SK-N-SH (cell line): ENCODE measurements around the gene LRR1. TPM values are rescaled to one million over a fixed set of nuclear protein-coding genes. Genes with fewer than 3 reads are reported as not detected.

Source experiments
- CTCF ChIA-PET: fragments of 300-600, 350-600 bp; formaldehyde crosslinking; extraction: SDS; loops from one replicate; lab custom pipeline; 2021; lab: Yijun Ruan, JAX
- POLR2A ChIA-PET: fragments of 350-600 bp; sonication (Branson Sonifier 250); formaldehyde crosslinking; extraction: SDS; loops from one replicate; lab custom pipeline; 2020; ENCODE audit warnings: antibody characterized with exemption, inconsistent platforms; lab: Yijun Ruan, JAX
- DNase-seq: peaks from one replicate; pipeline ENCODE4 v3.0.0; 2012
- H2AFZ ChIP-seq: fragments of 200-600 bp; sonication (generic); 2 replicates; pipeline ENCODE4 v1.8.1; 2016; ENCODE audit warnings: antibody characterized with exemption, mild to moderate bottlenecking, low read depth
- H3F3A ChIP-seq: fragments of 200-600 bp; sonication (generic); replicated peaks from 2 replicates; pipeline ENCODE3; 2016; ENCODE audit warnings: antibody characterized with exemption, mild to moderate bottlenecking; ENCODE audit not compliant: insufficient read depth
- H3K27ac ChIP-seq, 2 experiments: fragments of 200-500 bp in 1 of 2; fragments of 200-600 bp in 1 of 2; sonication (Bioruptor generic) in 1 of 2; sonication (generic), shearing (Covaris generic) in 1 of 2; 2 replicates each; pipeline versions ENCODE4 v1.5.1 to v1.6.1; 2014 to 2016; ENCODE audit warnings: low read depth in 2 of 2, inconsistent platforms in 1 of 2, low read length in 1 of 2, mild to moderate bottlenecking in 1 of 2, mixed read lengths in 1 of 2
- H3K27me3 ChIP-seq: fragments of 200-600 bp; sonication (generic), shearing (Covaris generic); 2 replicates; pipeline ENCODE4 v1.6.1; 2016; ENCODE audit warnings: mixed run types; ENCODE audit not compliant: insufficient read depth
- H3K36me3 ChIP-seq, 2 experiments: fragments of 200-500 bp in 1 of 2; fragments of 200-600 bp in 1 of 2; sonication (Bioruptor generic) in 1 of 2; sonication (generic) in 1 of 2; replicated peaks in 1 of 2; 2 replicates each; pipeline versions ENCODE3 to v1.5.1; 2014 to 2016; ENCODE audit warnings: low read length in 1 of 2, mild to moderate bottlenecking in 1 of 2; ENCODE audit not compliant: insufficient read depth in 2 of 2, control insufficient read depth in 1 of 2
- H3K4me1 ChIP-seq, 2 experiments: fragments of 200-500 bp in 1 of 2; fragments of 200-600 bp in 1 of 2; sonication (Bioruptor generic) in 1 of 2; sonication (generic), shearing (Covaris generic) in 1 of 2; 2 replicates each; pipeline versions ENCODE4 v1.5.1 to v1.6.1; 2014 to 2016; ENCODE audit warnings: low read depth in 1 of 2, low read length in 1 of 2, mixed run types in 1 of 2; ENCODE audit not compliant: insufficient read depth in 2 of 2, control insufficient read depth in 1 of 2
- H3K4me2 ChIP-seq: fragments of 200-600 bp; sonication (generic), shearing (Covaris generic); 2 replicates; pipeline ENCODE4 v1.6.1; 2017; ENCODE audit warnings: mixed run types
- H3K4me3 ChIP-seq, 2 experiments: fragments of 200-500 bp in 1 of 2; fragments of 200-600 bp in 1 of 2; sonication (Bioruptor generic) in 1 of 2; sonication (generic), shearing (Covaris generic) in 1 of 2; 2 replicates each; pipeline versions ENCODE4 v1.5.1 to v1.8.1; 2014 to 2016; ENCODE audit warnings: low read depth in 2 of 2, inconsistent platforms in 1 of 2, low read length in 1 of 2, mild to moderate bottlenecking in 1 of 2, mixed read lengths in 1 of 2, moderate library complexity in 1 of 2
- H3K79me2 ChIP-seq: fragments of 200-600 bp; sonication (generic); 2 replicates; pipeline ENCODE4 v1.8.1; 2017; ENCODE audit warnings: mild to moderate bottlenecking; ENCODE audit not compliant: insufficient read depth
- H3K9ac ChIP-seq: fragments of 200-600 bp; sonication (generic); 2 replicates; pipeline ENCODE4 v1.6.1; 2017; ENCODE audit warnings: mixed run types
- H3K9me2 ChIP-seq: fragments of 200-600 bp; sonication (generic); 2 replicates; pipeline ENCODE4 v1.6.1; 2017; ENCODE audit warnings: mixed run types
- H3K9me3 ChIP-seq: fragments of 200-600 bp; sonication (generic); 2 replicates; pipeline ENCODE4 v1.6.1; 2017; ENCODE audit warnings: mixed run types, mild to moderate bottlenecking, moderate library complexity
- H4K20me1 ChIP-seq: fragments of 200-600 bp; sonication (generic); 2 replicates; pipeline ENCODE4 v1.6.1; 2017; ENCODE audit warnings: mild to moderate bottlenecking, mixed run types; ENCODE audit not compliant: insufficient read depth
- CHD2 ChIP-seq: fragments of 150-350 bp; IDR thresholded peaks from 2 replicates; pipeline ENCODE4 v1.6.1; 2018; ENCODE audit warnings: low read length; ENCODE audit not compliant: partially characterized antibody
- EP300 ChIP-seq, 2 experiments: IDR thresholded peaks; 2 replicates each; pipeline versions ENCODE4 v1.4.0 to v1.6.1; 2012; ENCODE audit warnings: borderline replicate concordance in 1 of 2, low read depth in 1 of 2, low read length in 1 of 2
- EZH2phosphoT487 ChIP-seq: fragments of 200-600 bp; sonication (generic); IDR thresholded peaks from 2 replicates; pipeline ENCODE4 v1.6.1; 2017; ENCODE audit warnings: low read depth, mixed run types, mild to moderate bottlenecking, antibody characterized with exemption, moderate library complexity, borderline replicate concordance
- FOSL2 ChIP-seq: IDR thresholded peaks from 2 replicates; pipeline ENCODE4 v1.4.0; 2012; ENCODE audit warnings: low read depth, mild to moderate bottlenecking, moderate library complexity, borderline replicate concordance
- FOXJ3 ChIP-seq: sonication (generic); formaldehyde crosslinking; IDR thresholded peaks from 2 replicates; pipeline ENCODE4 v1.5.1; 2020; ENCODE audit warnings: mild to moderate bottlenecking, missing genetic modification reagents
- FOXM1 ChIP-seq: IDR thresholded peaks from 2 replicates; pipeline ENCODE4 v1.4.0; 2012; ENCODE audit warnings: low read depth, mild to moderate bottlenecking
- GATA2 ChIP-seq: sonication (generic); formaldehyde crosslinking; IDR thresholded peaks from 2 replicates; pipeline ENCODE4 v1.5.0; 2020; ENCODE audit warnings: mild to moderate bottlenecking, missing genetic modification reagents
- MEF2A ChIP-seq: IDR thresholded peaks from 2 replicates; pipeline ENCODE4 v1.4.0; 2012; ENCODE audit warnings: low read depth, borderline replicate concordance
- MXI1 ChIP-seq: IDR thresholded peaks from 2 replicates; pipeline ENCODE4 v1.6.1; 2012; ENCODE audit warnings: mild to moderate bottlenecking, low read depth, low read length, improper control_type of control experiment
- NFIC ChIP-seq: IDR thresholded peaks from 2 replicates; pipeline ENCODE4 v1.4.0; 2012; ENCODE audit warnings: borderline replicate concordance
- RAD21 ChIP-seq: IDR thresholded peaks from 2 replicates; pipeline ENCODE4 v1.6.1; 2012; ENCODE audit warnings: mild to moderate bottlenecking, low read length
- RCOR1 ChIP-seq: fragments of 150-350 bp; IDR thresholded peaks from 2 replicates; pipeline ENCODE4 v1.6.1; 2017; ENCODE audit warnings: antibody characterized with exemption, low read length
- RXRA ChIP-seq: IDR thresholded peaks from 2 replicates; pipeline ENCODE4 v1.4.0; 2012; ENCODE audit warnings: low read depth, mild to moderate bottlenecking, borderline replicate concordance
- SMC3 ChIP-seq: IDR thresholded peaks from 2 replicates; pipeline ENCODE4 v1.6.1; 2012; ENCODE audit warnings: low read depth, low read length, improper control_type of control experiment
- TAF1 ChIP-seq: IDR thresholded peaks from 2 replicates; pipeline ENCODE4 v1.6.1; 2012; ENCODE audit warnings: low read depth, mild to moderate bottlenecking, low read length, moderate library complexity, borderline replicate concordance
- TCF12 ChIP-seq: IDR thresholded peaks from 2 replicates; pipeline ENCODE4 v1.4.0; 2012
- WGBS: methylation state at CpG from one replicate; pipeline ENCODE4 v1.1.6; 2017; ENCODE audit warnings: low lambda C conversion rate; 5-methylcytosine and 5-hydroxymethylcytosine counted together
- polyA plus RNA-seq, 3 experiments: library from polyadenylated mRNA; depleted of rRNA; stranded (reverse); fragments of >200 nt; gene quantifications; 2 replicates each; pipeline ENCODE4 v1.2.3, GENCODE V29; 2012
- TF ChIP-seq, protein P1 (sequence below): fragments of 150-350 bp; IDR thresholded peaks from 2 replicates; pipeline ENCODE4 v1.6.1; 2017; ENCODE audit warnings: antibody characterized with exemption, low read length, low read depth, borderline replicate concordance
- TF ChIP-seq, protein P2 (sequence below): IDR thresholded peaks from 2 replicates; pipeline ENCODE4 v1.4.0; 2012; ENCODE audit warnings: low read depth, borderline replicate concordance
- TF ChIP-seq, protein P3 (sequence below): fragments of 200-600 bp; sonication (generic); IDR thresholded peaks from 2 replicates; pipeline ENCODE4 v1.6.1; 2017; ENCODE audit warnings: antibody characterized with exemption, mild to moderate bottlenecking, moderate library complexity
- TF ChIP-seq, protein P4 (sequence below): IDR thresholded peaks from 2 replicates; pipeline ENCODE4 v1.4.0; 2012; ENCODE audit warnings: low read depth

The LRR1 gene
- polyA plus RNA-seq, 1 of the 3 experiments (the other 2 are of a cell fraction) = 9.3 TPM

DNA sequence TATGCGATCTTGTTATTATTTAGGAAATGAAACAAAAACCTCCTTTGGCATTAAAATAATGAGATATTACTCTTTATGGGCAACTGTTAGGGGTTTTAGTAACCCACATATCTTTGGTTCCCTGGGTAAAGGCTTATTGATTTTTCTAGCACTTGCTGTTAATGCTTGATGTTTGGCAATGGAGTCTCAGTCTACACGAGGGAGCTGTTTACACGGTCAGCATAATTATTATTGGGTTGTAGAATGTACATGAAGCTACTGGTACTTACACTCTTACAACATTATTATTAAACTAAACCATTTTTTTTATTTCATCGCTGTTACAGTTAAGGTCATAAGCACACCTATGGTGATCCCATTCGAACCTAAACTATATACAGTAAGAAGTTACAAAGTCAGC is 24.7 kb upstream of the LRR1 start:
- no peak overlapping the region for H3K27ac ChIP-seq
- H3K36me3 ChIP-seq = peaks cover 3 to 5% of the 10 kb centered on the region in 2 experiments
- ChIA-PET CTCF (interaction anchor here (1.3 to 2.0 kb wide), 2 partner anchors 13 to 24 kb away, joined by 3 to 5 read pairs; partner anchors contain the start of gene RPS29), POLR2A (no interaction called here)
- no peak overlapping the region for H3K4me3 ChIP-seq
- WGBS = 88% methylated on average over 5 of the region's 5 CpGs
- no peaks in the 10 kb centered on the region for H3K9me2 ChIP-seq
- no peak for DNase-seq
- H3K79me2 ChIP-seq = peaks cover 4% of the 10 kb centered on the region; the same call in 1 of the 2 replicates
- H3K9me3 ChIP-seq = no peaks in the 10 kb centered on the region
- no peak for TF ChIP-seq MEF2A
- no peak for TF ChIP-seq TCF12
- no peak for TF ChIP-seq TAF1
- TF ChIP-seq, protein P1, sequence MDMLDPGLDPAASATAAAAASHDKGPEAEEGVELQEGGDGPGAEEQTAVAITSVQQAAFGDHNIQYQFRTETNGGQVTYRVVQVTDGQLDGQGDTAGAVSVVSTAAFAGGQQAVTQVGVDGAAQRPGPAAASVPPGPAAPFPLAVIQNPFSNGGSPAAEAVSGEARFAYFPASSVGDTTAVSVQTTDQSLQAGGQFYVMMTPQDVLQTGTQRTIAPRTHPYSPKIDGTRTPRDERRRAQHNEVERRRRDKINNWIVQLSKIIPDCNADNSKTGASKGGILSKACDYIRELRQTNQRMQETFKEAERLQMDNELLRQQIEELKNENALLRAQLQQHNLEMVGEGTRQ = no peak
- no peak for TF ChIP-seq RCOR1
- TF ChIP-seq EZH2phosphoT487 = no peak
- no peak for TF ChIP-seq RAD21
- TF ChIP-seq, protein P2, sequence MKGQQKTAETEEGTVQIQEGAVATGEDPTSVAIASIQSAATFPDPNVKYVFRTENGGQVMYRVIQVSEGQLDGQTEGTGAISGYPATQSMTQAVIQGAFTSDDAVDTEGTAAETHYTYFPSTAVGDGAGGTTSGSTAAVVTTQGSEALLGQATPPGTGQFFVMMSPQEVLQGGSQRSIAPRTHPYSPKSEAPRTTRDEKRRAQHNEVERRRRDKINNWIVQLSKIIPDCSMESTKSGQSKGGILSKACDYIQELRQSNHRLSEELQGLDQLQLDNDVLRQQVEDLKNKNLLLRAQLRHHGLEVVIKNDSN = no peak
- TF ChIP-seq MXI1 = no peak
- TF ChIP-seq RXRA = no peak
- TF ChIP-seq, protein P3, sequence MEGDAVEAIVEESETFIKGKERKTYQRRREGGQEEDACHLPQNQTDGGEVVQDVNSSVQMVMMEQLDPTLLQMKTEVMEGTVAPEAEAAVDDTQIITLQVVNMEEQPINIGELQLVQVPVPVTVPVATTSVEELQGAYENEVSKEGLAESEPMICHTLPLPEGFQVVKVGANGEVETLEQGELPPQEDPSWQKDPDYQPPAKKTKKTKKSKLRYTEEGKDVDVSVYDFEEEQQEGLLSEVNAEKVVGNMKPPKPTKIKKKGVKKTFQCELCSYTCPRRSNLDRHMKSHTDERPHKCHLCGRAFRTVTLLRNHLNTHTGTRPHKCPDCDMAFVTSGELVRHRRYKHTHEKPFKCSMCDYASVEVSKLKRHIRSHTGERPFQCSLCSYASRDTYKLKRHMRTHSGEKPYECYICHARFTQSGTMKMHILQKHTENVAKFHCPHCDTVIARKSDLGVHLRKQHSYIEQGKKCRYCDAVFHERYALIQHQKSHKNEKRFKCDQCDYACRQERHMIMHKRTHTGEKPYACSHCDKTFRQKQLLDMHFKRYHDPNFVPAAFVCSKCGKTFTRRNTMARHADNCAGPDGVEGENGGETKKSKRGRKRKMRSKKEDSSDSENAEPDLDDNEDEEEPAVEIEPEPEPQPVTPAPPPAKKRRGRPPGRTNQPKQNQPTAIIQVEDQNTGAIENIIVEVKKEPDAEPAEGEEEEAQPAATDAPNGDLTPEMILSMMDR = no peak
- TF ChIP-seq, protein P4, sequence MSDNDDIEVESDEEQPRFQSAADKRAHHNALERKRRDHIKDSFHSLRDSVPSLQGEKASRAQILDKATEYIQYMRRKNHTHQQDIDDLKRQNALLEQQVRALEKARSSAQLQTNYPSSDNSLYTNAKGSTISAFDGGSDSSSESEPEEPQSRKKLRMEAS = no peak
- peaks cover 5% of the 10 kb centered on the region; the same call in 1 of the 2 replicates for H4K20me1 ChIP-seq
- no peak overlapping the region for H3K4me2 ChIP-seq
- H3K4me1 ChIP-seq = no peaks in the 10 kb centered on the region; a peak in 1 of 4 replicates
- no peaks in the 10 kb centered on the region for H3F3A ChIP-seq
- no peak overlapping the region for H3K9ac ChIP-seq
- no peaks in the 10 kb centered on the region for H3K27me3 ChIP-seq
- H2AFZ ChIP-seq = no peak overlapping the region

DNA sequence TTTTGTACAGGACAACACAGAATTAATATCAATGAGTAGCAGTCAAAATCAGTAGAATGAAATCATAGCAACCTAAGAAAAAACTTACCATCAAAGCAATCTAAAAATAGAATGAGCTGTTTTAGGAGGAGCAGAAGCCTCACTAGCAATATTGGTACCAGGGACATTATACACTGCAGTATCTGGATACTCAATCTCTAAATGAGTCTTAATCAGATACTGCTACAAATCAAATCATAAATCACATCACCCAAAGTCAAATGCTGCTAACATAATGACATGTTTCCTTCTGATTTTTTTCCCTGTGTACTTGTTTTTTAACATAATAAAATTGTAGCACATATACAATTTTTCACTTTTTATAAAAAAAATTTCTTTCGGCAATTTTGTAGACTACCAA is 20.6 kb upstream of the LRR1 start:
- Histone ChIP-seq H3K9ac (no peak overlapping the region), H3K79me2 (peaks cover 44% of the 10 kb centered on the region), H3K27ac (no peak overlapping the region), H4K20me1 (peaks cover 39% of the 10 kb centered on the region), H3K9me3 (no peaks in the 10 kb centered on the region), H3F3A (peaks cover 6% of the 10 kb centered on the region), H3K36me3 (peaks cover 12 to 16% of the 10 kb centered on the region in 2 experiments), H2AFZ (no peak overlapping the region), H3K9me2 (no peaks in the 10 kb centered on the region), H3K27me3 (no peaks in the 10 kb centered on the region), H3K4me3 (no peak overlapping the region), H3K4me1 (no peaks in the 10 kb centered on the region; a peak in 1 of 4 replicates), H3K4me2 (no peak overlapping the region)
- WGBS = 97% methylated on average over 1 of the region's 1 CpG
- ChIA-PET CTCF (interaction anchor here (1.3 kb wide), 1 partner anchor 9 kb away, joined by 10 read pairs; the partner anchor contains the start of gene RPS29), POLR2A (no interaction called here)
- TF ChIP-seq RXRA (no peak), GATA2 (CRISPR knock-in tag) (no peak), FOSL2 (no peak), EP300 (IDR thresholded peaks at IDR 0.05; ENCODE audit: borderline replicate concordance in 1 of 2, low read depth in 1 of 2, low read length in 1 of 2) (no peak), CHD2 (no peak), NFIC (no peak), SMC3 (no peak), RCOR1 (no peak), FOXJ3 (CRISPR knock-in tag) (no peak), MEF2A (no peak), FOXM1 (no peak)
- TF ChIP-seq, protein P2 = no peak
- TF ChIP-seq, protein P4 = no peak
- TF ChIP-seq, protein P1 = no peak
- DNase-seq = no peak
